CD8-positive, alpha-beta memory T cell (primary cell): ENCODE measurements around the gene DPAGT1. TPM values are rescaled to one million over a fixed set of nuclear protein-coding genes. Genes with fewer than 3 reads are reported as not detected.

ENCODE experiments used
- CTCF ChIA-PET: fragments of 350-600 bp; sonication (Branson Sonifier 250); formaldehyde crosslinking; loops from one replicate; lab custom pipeline; 2021; ENCODE audit warnings: antibody characterized with exemption; lab: Charles Lee
- POLR2A ChIA-PET: fragments of 350-600 bp; sonication (Branson Sonifier 250); formaldehyde crosslinking; loops from one replicate; lab custom pipeline; 2021; ENCODE audit warnings: antibody characterized with exemption; lab: Charles Lee
- DNase-seq, 5 donors: peaks; one replicate each; pipeline versions ENCODE4 v3.0.0 to v3.0.0-alpha.2; 2020 to 2022; ENCODE audit warnings: mixed read lengths in 1 of 5
- H3K27ac ChIP-seq: one replicate; pipeline ENCODE4 v1.7.0; 2013; ENCODE audit warnings: low read depth, mild to moderate bottlenecking, low read length, moderate library complexity
- H3K27me3 ChIP-seq: 2 replicates; pipeline ENCODE4 v1.7.0; 2013; ENCODE audit warnings: low read length, mild to moderate bottlenecking; ENCODE audit not compliant: insufficient read depth, poor library complexity, severe bottlenecking
- H3K36me3 ChIP-seq: 2 replicates; pipeline ENCODE4 v1.7.0; 2013; ENCODE audit warnings: mild to moderate bottlenecking, low read length, moderate library complexity; ENCODE audit not compliant: insufficient read depth
- H3K4me1 ChIP-seq: 2 replicates; pipeline ENCODE4 v1.7.0; 2013; ENCODE audit warnings: mild to moderate bottlenecking, low read length, moderate library complexity; ENCODE audit not compliant: insufficient read depth
- H3K4me3 ChIP-seq: 2 replicates; pipeline ENCODE4 v1.7.0; 2013; ENCODE audit warnings: mild to moderate bottlenecking, low read length
- H3K9me3 ChIP-seq: 2 replicates; pipeline ENCODE4 v1.7.0; 2013; ENCODE audit warnings: mild to moderate bottlenecking, low read length
- H3K27ac Mint-ChIP-seq, 8 donors: one replicate each; pipeline ENCODE4 v1.8.0; 2020 to 2021; ENCODE audit warnings: mixed read lengths in 8 of 8, mild to moderate bottlenecking in 6 of 8, inconsistent platforms in 3 of 8, moderate library complexity in 3 of 8
- H3K27me3 Mint-ChIP-seq, 2 donors: one replicate each; pipeline ENCODE4 v1.8.0; 2020 to 2021; ENCODE audit warnings: mixed read lengths in 2 of 2, mild to moderate bottlenecking in 1 of 2, moderate library complexity in 1 of 2
- H3K36me3 Mint-ChIP-seq, 3 donors: one replicate each; pipeline ENCODE4 v1.8.0; 2020 to 2021; ENCODE audit warnings: mixed read lengths in 3 of 3, inconsistent platforms in 1 of 3, mild to moderate bottlenecking in 1 of 3
- H3K4me1 Mint-ChIP-seq, 3 donors: one replicate each; pipeline ENCODE4 v1.8.0; 2020 to 2021; ENCODE audit warnings: mixed read lengths in 3 of 3, inconsistent platforms in 1 of 3, mild to moderate bottlenecking in 1 of 3
- H3K4me3 Mint-ChIP-seq, 7 donors: one replicate each; pipeline ENCODE4 v1.8.0; 2020 to 2021; ENCODE audit warnings: mixed read lengths in 7 of 7, mild to moderate bottlenecking in 6 of 7, moderate library complexity in 4 of 7, inconsistent platforms in 2 of 7
- H3K9me3 Mint-ChIP-seq, 5 donors: one replicate each; pipeline ENCODE4 v1.8.0; 2020 to 2022; ENCODE audit warnings: mixed read lengths in 5 of 5, mild to moderate bottlenecking in 3 of 5, moderate library complexity in 2 of 5, inconsistent platforms in 1 of 5
- polyA plus RNA-seq: library from polyadenylated mRNA; unstranded; fragments of 300-500 nt; fragmentation: Illumina TruSeq; gene quantifications from one replicate; pipeline ENCODE4 v1.2.3, GENCODE V29; 2021
- total RNA-seq, 2 experiments: library from RNA; stranded (reverse); gene quantifications; one replicate each; pipeline ENCODE4 v1.2.3, GENCODE V29; 2021

Gene DPAGT1
- total and polyA plus RNA-seq, 3 experiments from 2014 or later: 45.7 to 78.6 (median 69.7) TPM

DNA sequence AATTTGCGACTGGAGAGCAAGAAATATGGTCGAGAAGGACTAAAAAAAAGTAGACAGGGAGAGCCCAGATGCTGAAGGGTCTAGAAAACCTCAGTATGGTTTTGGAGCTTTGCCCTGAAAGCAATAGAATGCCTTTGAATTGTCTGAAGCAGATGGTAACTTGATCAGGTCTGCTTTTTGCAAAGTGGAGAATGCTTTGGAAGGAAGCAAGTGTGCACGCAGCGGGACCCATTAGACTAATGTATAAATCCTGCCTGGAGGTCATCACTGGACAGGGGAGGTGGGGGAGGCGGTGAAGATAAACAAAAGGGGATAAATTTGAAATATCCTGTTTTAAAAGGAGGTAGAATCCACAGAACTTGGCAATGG is 19.0 kb upstream of the DPAGT1 start:
- no peaks in the 10 kb centered on the region for H3K9me3 Mint-ChIP-seq
- Histone ChIP-seq H3K36me3 (peaks cover 7% of the 10 kb centered on the region), H3K27ac (peak overlapping the region; percentile 70), H3K27me3 (no peaks in the 10 kb centered on the region), H3K4me3 (peak overlapping the region; percentile 67), H3K4me1 (peaks cover 32% of the 10 kb centered on the region), H3K9me3 (no peaks in the 10 kb centered on the region)
- ChIA-PET POLR2A (interaction anchor here (0.6 to 1.9 kb wide), 3 partner anchors 13 to 22 kb away, joined by 4 to 21 read pairs (median 5); partner anchors contain the start of genes C2CD2L and DPAGT1), CTCF (interaction anchor here (1.3 to 3.1 kb wide), 4 partner anchors 9 to 202 kb away, joined by 3 to 9 read pairs (median 7); partner anchors contain the start of genes C2CD2L and VPS11)
- peaks cover 0 to 44% (median 4%) of the 10 kb centered on the region in 3 donors for H3K36me3 Mint-ChIP-seq
- peak overlapping the region; percentile 72 to 97 (median 96) for H3K27ac Mint-ChIP-seq
- peaks cover 0 to 2% of the 10 kb centered on the region in 2 donors for H3K27me3 Mint-ChIP-seq
- no peak for DNase-seq
- H3K4me1 Mint-ChIP-seq: peaks cover 35 to 46% (median 43%) of the 10 kb centered on the region in 3 donors
- H3K4me3 Mint-ChIP-seq: peak overlapping the region; percentile 85 to 95 (median 94)

- CTCF ChIA-PET: interaction anchor here (1.0 to 3.1 kb wide), 3 partner anchors 7 to 205 kb away, joined by 3 to 8 read pairs (median 5); partner anchors contain the start of gene DPAGT1
- Mint-ChIP-seq H3K4me1 (peaks cover 39 to 48% (median 42%) of the 10 kb centered on the region in 3 donors), H3K27me3 (peaks cover 0 to 2% of the 10 kb centered on the region in 2 donors)
Observed at GRCh38 chr11:119118946-119119345, 17.3 kb upstream of the DPAGT1 start.

DNA sequence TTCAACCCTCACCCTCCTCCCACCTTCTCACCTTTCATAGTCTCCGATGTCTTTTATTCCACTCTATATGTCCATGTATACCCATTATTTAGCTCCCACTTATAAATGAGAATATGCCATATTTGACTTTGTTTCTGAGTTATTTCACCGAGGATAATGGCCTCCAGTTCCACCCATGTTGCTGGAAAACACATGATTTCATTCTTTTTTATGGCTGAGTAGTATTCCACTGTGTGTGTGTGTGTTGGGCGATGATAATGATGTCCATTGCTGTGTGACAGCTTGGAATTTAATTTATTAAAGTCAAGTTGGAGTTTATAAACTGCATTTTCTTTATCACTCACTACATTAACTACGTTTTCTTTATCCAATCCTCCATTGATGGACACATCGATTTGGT is 16.6 kb upstream of the DPAGT1 start:
- H3K36me3 ChIP-seq: peaks cover 10% of the 10 kb centered on the region
- DNase-seq: no peak
- no peaks in the 10 kb centered on the region for H3K27me3 ChIP-seq
- no peak overlapping the region for H3K4me3 ChIP-seq
- CTCF ChIA-PET: interaction anchor here (1.0 to 1.2 kb wide), 2 partner anchors 16 to 206 kb away, joined by 3 to 5 read pairs; partner anchors contain the start of gene DPAGT1
- H3K9me3 ChIP-seq: no peaks in the 10 kb centered on the region
- no peak overlapping the region for H3K4me3 Mint-ChIP-seq
- H3K4me1 Mint-ChIP-seq: peaks cover 36 to 41% (median 38%) of the 10 kb centered on the region in 3 donors
- H3K9me3 Mint-ChIP-seq: no peaks in the 10 kb centered on the region
- peaks cover 0 to 43% (median 12%) of the 10 kb centered on the region in 3 donors for H3K36me3 Mint-ChIP-seq
- H3K27ac ChIP-seq: no peak overlapping the region
- peaks cover 0 to 2% of the 10 kb centered on the region in 2 donors for H3K27me3 Mint-ChIP-seq
- peak overlapping the region in 1 of 8 donors; percentile 24 for H3K27ac Mint-ChIP-seq
- POLR2A ChIA-PET: interaction anchor here (2.2 kb wide), 1 partner anchor 11 kb away, joined by 9 read pairs; the partner anchor contains the start of gene C2CD2L
- H3K4me1 ChIP-seq: peaks cover 50% of the 10 kb centered on the region

More at GRCh38 chr11:119118946-119119345, 17.3 kb upstream of the DPAGT1 start:
- H3K27ac Mint-ChIP-seq: peak overlapping the region in 1 of 8 donors; percentile 12
- H3K4me3 ChIP-seq: no peak overlapping the region
- peaks cover 47% of the 10 kb centered on the region for H3K4me1 ChIP-seq
- H3K4me3 Mint-ChIP-seq: peak overlapping the region in 1 of 7 donors; percentile 16
- H3K9me3 Mint-ChIP-seq: no peaks in the 10 kb centered on the region
- peaks cover 3% of the 10 kb centered on the region for H3K36me3 ChIP-seq
- POLR2A ChIA-PET: interaction anchor here (1.0 to 2.2 kb wide), 2 partner anchors 12 to 51 kb away, joined by 5 to 9 read pairs; partner anchors contain the start of genes C2CD2L and VPS11
- no peaks in the 10 kb centered on the region for H3K9me3 ChIP-seq
- H3K36me3 Mint-ChIP-seq: peaks cover 0 to 42% (median 11%) of the 10 kb centered on the region in 3 donors
- no peaks in the 10 kb centered on the region for H3K27me3 ChIP-seq
- DNase-seq: no peak
- no peak overlapping the region for H3K27ac ChIP-seq

GRCh38 chr11:119117004-119117706 is 15.5 kb upstream of the DPAGT1 start:
- Mint-ChIP-seq H3K4me1 (peaks cover 26 to 30% (median 29%) of the 10 kb centered on the region in 3 donors), H3K4me3 (peak overlapping the region in 1 of 7 donors; percentile 17), H3K9me3 (no peaks in the 10 kb centered on the region), H3K36me3 (peaks cover 0 to 47% (median 12%) of the 10 kb centered on the region in 3 donors), H3K27me3 (no peaks in the 10 kb centered on the region), H3K27ac (peak overlapping the region in 5 of 8 donors; percentile 17 to 75 (median 64))
- ChIA-PET CTCF (interaction anchor here (1.7 kb wide), 1 partner anchor 55 kb away, joined by 4 read pairs; no protein-coding TSS in a partner anchor), POLR2A (interaction anchor here (0.6 kb wide), 1 partner anchor 98 kb away, joined by 4 read pairs; the partner anchor contains the start of gene TRAPPC4)
- no peak overlapping the region for H3K4me3 ChIP-seq
- no peaks in the 10 kb centered on the region for H3K27me3 ChIP-seq
- peaks cover 42% of the 10 kb centered on the region for H3K4me1 ChIP-seq
- DNase-seq: no peak
- no peaks in the 10 kb centered on the region for H3K9me3 ChIP-seq
- peaks cover 16% of the 10 kb centered on the region for H3K36me3 ChIP-seq
- H3K27ac ChIP-seq: no peak overlapping the region

DNA sequence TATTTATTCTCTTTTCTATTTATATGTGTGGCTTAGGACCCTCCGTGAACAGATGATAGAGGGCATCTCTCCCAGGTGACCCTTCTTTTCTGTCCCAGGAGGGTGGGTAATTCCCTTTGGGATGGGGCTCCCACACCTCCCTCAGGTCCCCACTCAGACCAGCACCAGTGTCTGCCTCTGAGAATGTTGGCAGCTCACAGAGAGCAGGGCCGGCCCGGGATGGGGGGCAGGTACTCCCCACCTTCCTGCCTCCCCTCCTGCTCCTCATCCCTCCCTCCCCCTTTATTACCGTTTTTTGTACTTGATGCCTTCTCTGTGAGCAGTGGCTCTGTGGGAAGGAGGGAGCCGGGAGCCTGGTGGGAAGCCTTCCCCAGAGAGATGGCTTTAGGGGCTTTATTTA is 14.9 kb upstream of the DPAGT1 start:
- H3K4me1 ChIP-seq: peaks cover 39% of the 10 kb centered on the region
- ChIA-PET CTCF (interaction anchor here (1.2 to 1.7 kb wide), 3 partner anchors 11 to 54 kb away, joined by 3 to 4 read pairs (median 4); partner anchors contain the start of gene NLRX1), POLR2A (interaction anchor here (0.6 to 1.4 kb wide), 2 partner anchors 17 to 98 kb away, joined by 4 to 11 read pairs; partner anchors contain the start of gene TRAPPC4)
- H3K27me3 ChIP-seq: no peaks in the 10 kb centered on the region
- Mint-ChIP-seq H3K4me1 (peaks cover 23 to 27% (median 23%) of the 10 kb centered on the region in 3 donors), H3K27ac (peak overlapping the region in 4 of 8 donors; percentile 17 to 64 (median 51)), H3K9me3 (no peaks in the 10 kb centered on the region), H3K4me3 (no peak overlapping the region), H3K36me3 (peaks cover 4 to 50% (median 15%) of the 10 kb centered on the region in 3 donors), H3K27me3 (no peaks in the 10 kb centered on the region)
- no peaks in the 10 kb centered on the region for H3K9me3 ChIP-seq
- H3K36me3 ChIP-seq: peaks cover 22% of the 10 kb centered on the region
- H3K4me3 ChIP-seq: no peak overlapping the region
- DNase-seq: no peak
- H3K27ac ChIP-seq: no peak overlapping the region

- no peaks in the 10 kb centered on the region for H3K9me3 Mint-ChIP-seq
- H3K4me3 Mint-ChIP-seq: peak overlapping the region in 1 of 7 donors; percentile 85
- peaks cover 5 to 52% (median 18%) of the 10 kb centered on the region in 3 donors for H3K36me3 Mint-ChIP-seq
Observed at GRCh38 chr11:119116235-119116594, 14.6 kb upstream of the DPAGT1 start.

DNA sequence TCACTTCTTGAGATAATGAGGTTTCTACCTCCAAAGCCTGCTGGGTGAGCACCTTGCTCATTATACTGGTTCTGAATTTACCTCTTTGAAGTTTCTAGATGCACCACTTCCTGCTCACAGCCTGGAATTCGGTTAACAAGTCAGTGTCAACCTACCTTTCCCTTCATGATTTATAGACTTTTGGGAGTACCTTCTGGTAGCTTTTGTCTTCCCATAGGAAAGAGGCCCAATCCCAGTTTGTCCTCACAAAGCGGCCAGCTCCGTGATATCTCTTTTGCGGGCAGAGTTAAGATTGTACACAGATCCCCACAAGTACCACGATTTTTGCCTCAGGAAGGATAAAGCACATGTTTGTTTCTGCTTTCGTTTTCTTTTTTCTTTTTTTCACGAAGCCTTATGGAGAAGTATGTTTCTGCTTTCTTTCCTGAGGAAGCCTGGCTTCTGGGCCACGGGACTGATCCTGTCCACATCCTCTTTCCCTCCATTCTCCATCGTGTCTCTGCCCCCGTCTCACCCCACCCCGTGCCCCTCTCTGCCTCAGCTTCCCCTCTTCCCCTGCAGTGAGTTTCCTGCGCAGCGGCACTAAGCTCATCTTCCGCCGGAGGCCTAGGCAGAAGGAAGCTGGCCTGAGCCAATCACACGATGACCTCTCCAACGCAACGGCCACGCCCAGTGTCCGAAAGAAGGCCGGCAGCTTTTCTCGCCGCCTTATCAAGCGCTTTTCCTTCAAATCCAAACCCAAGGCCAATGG is 14.0 kb upstream of the DPAGT1 start:
- no peaks in the 10 kb centered on the region for H3K9me3 ChIP-seq
- ChIA-PET CTCF (interaction anchor here (1.2 to 1.7 kb wide), 5 partner anchors 12 to 53 kb away, joined by 3 to 4 read pairs (median 3); partner anchors contain the start of gene NLRX1), POLR2A (interaction anchor here (0.7 to 1.4 kb wide), 3 partner anchors 13 to 21 kb away, joined by 3 to 11 read pairs (median 3); a partner anchor contains a TSS)
- DNase-seq: peak in 2 of 5 donors; percentile 26 to 75
- Mint-ChIP-seq H3K9me3 (no peaks in the 10 kb centered on the region), H3K4me1 (peaks cover 18 to 22% (median 19%) of the 10 kb centered on the region in 3 donors), H3K4me3 (peak overlapping the region; percentile 26 to 85 (median 78)), H3K36me3 (peaks cover 5 to 58% (median 18%) of the 10 kb centered on the region in 3 donors), H3K27me3 (no peaks in the 10 kb centered on the region), H3K27ac (peak overlapping the region; percentile 71 to 95 (median 92))
- no peaks in the 10 kb centered on the region for H3K27me3 ChIP-seq
- H3K4me1 ChIP-seq: peaks cover 35% of the 10 kb centered on the region
- peaks cover 28% of the 10 kb centered on the region for H3K36me3 ChIP-seq
- peak overlapping the region; percentile 5 for H3K27ac ChIP-seq
- H3K4me3 ChIP-seq: no peak overlapping the region

More at GRCh38 chr11:119116235-119116594, 14.6 kb upstream of the DPAGT1 start:
- CTCF ChIA-PET: interaction anchor here (1.2 to 1.7 kb wide), 5 partner anchors 11 to 54 kb away, joined by 3 to 4 read pairs (median 3); partner anchors contain the start of gene NLRX1
- Mint-ChIP-seq H3K27ac (peak overlapping the region in 3 of 8 donors; percentile 58 to 94 (median 93)), H3K4me1 (peaks cover 22 to 28% (median 23%) of the 10 kb centered on the region in 3 donors), H3K27me3 (no peaks in the 10 kb centered on the region)
- H3K27ac ChIP-seq: no peak overlapping the region
- H3K27me3 ChIP-seq: no peaks in the 10 kb centered on the region
- peaks cover 26% of the 10 kb centered on the region for H3K36me3 ChIP-seq
- H3K9me3 ChIP-seq: no peaks in the 10 kb centered on the region
- H3K4me1 ChIP-seq: peaks cover 39% of the 10 kb centered on the region
- no peak overlapping the region for H3K4me3 ChIP-seq
- POLR2A ChIA-PET: interaction anchor here (0.6 to 1.4 kb wide), 3 partner anchors 14 to 98 kb away, joined by 3 to 11 read pairs (median 4); partner anchors contain the start of gene TRAPPC4
- DNase-seq: no peak
